Measurements from ENCODE around the gene NPFFR2. TPM values are rescaled to one million over a fixed set of nuclear protein-coding genes. Genes with fewer than 3 reads are reported as not detected.
A peak's percentile ranks its signal among the peaks of the same experiment; 100 is the strongest.

Gene NPFFR2
- total and polyA plus RNA-seq, 2 of the 13 experiments (the other 11 are each of a cell fraction or from before 2014, with no cell fraction given) = not detected

GRCh38 chr4:72171761-72172160, 140.0 kb downstream of the NPFFR2 start:
- no peak overlapping the region for H3K4me2 ChIP-seq (ENCODE audit: low read depth, low read length)
- ATAC-seq (no peak), DNase-seq (ENCODE audit: low spot score) (no peak), FAIRE-seq (no peak)
- H3K36me3 ChIP-seq (replicated peaks in 1 of 2; ENCODE audit: control insufficient read depth in 1 of 2, insufficient read depth in 2 of 2, low read length in 2 of 2) = no peaks in the 10 kb centered on the region
- peaks cover 22% of the 10 kb centered on the region; the same call in 1 of the 2 replicates for H3K9me3 ChIP-seq (ENCODE audit: low read length)
- H2AFZ ChIP-seq (ENCODE audit: low read length) = no peak overlapping the region
- WGBS (ENCODE audit: low lambda C conversion rate) = 0% methylated on average over 1 of the region's 1 CpG
- no peaks in the 10 kb centered on the region for H4K20me1 ChIP-seq (ENCODE audit: insufficient read depth, low read length)
- no peak overlapping the region for H3K27ac ChIP-seq (ENCODE audit: extremely low read length, insufficient read depth, low read length)
- ChIA-PET CTCF (ENCODE audit: low intra/inter-chr PET ratio, low total read pairs) (no interaction called here), POLR2A (no interaction called here)
- TF ChIP-seq ZNF484 (CRISPR knock-in tag; IDR thresholded peaks at IDR 0.05; ENCODE audit: borderline replicate concordance, low read depth) (no peak), ZSCAN12 (CRISPR knock-in tag; IDR thresholded peaks at IDR 0.05) (no peak)
- H3K27me3 ChIP-seq (ENCODE audit: control insufficient read depth in 1 of 2, insufficient read depth in 2 of 2, low read length in 2 of 2) = no peaks in the 10 kb centered on the region
- in situ Hi-C loops (cut with HindIII; ENCODE audit: extremely low pct_ligation_motif_present, low pct_unique_long_range_greater_than_20kb) (no loop called here), intact Hi-C loops (cut with micrococcal nuclease; ENCODE audit: unreplicated experiment) (no loop called here)
- H3K4me3 ChIP-seq (replicated peaks in 1 of 3; ENCODE audit: insufficient read depth in 1 of 3, low read depth in 2 of 3, low read length in 3 of 3) = no peak overlapping the region
- H3K4me1 ChIP-seq (ENCODE audit: insufficient read depth, low read length) = no peaks in the 10 kb centered on the region
- BruUV-seq (replicated peaks) = no TSS peak
- no peaks in the 10 kb centered on the region for H3K79me2 ChIP-seq (ENCODE audit: insufficient read depth, low read length)
- no peak overlapping the region for H3K9ac ChIP-seq (ENCODE audit: insufficient read depth, low read depth, low read length)

- ATAC-seq (no peak), FAIRE-seq (no peak), DNase-seq (ENCODE audit: low spot score) (no peak)
- Histone ChIP-seq H4K20me1 (ENCODE audit: insufficient read depth, low read length) (no peaks in the 10 kb centered on the region), H3K4me1 (ENCODE audit: insufficient read depth, low read length) (no peaks in the 10 kb centered on the region), H3K79me2 (ENCODE audit: insufficient read depth, low read length) (no peaks in the 10 kb centered on the region), H3K9ac (ENCODE audit: insufficient read depth, low read depth, low read length) (no peak overlapping the region), H3K36me3 (replicated peaks in 1 of 2; ENCODE audit: control insufficient read depth in 1 of 2, insufficient read depth in 2 of 2, low read length in 2 of 2) (no peaks in the 10 kb centered on the region), H3K9me3 (ENCODE audit: low read length) (peaks cover 29% of the 10 kb centered on the region; the same call in 1 of the 2 replicates), H2AFZ (ENCODE audit: low read length) (no peak overlapping the region), H3K27ac (ENCODE audit: extremely low read length, insufficient read depth, low read length) (no peak overlapping the region), H3K4me3 (replicated peaks in 1 of 3; ENCODE audit: insufficient read depth in 1 of 3, low read depth in 2 of 3, low read length in 3 of 3) (no peak overlapping the region), H3K27me3 (ENCODE audit: control insufficient read depth in 1 of 2, insufficient read depth in 2 of 2, low read length in 2 of 2) (no peaks in the 10 kb centered on the region), H3K4me2 (ENCODE audit: low read depth, low read length) (no peak overlapping the region)
- intact Hi-C loops (cut with micrococcal nuclease; ENCODE audit: unreplicated experiment) (no loop called here), in situ Hi-C loops (cut with HindIII; ENCODE audit: extremely low pct_ligation_motif_present, low pct_unique_long_range_greater_than_20kb) (no loop called here)
- TF ChIP-seq ATF7 (IDR thresholded peaks at IDR 0.05) (peak; percentile 95), ATF7 (CRISPR knock-in tag; IDR thresholded peaks at IDR 0.05) (no peak), ZNF577 (CRISPR knock-in tag; IDR thresholded peaks at IDR 0.05; ENCODE audit: borderline replicate concordance, low read depth) (no peak)
- BruUV-seq (replicated peaks) = no TSS peak
- 19% methylated on average over 1 of the region's 1 CpG for WGBS (ENCODE audit: low lambda C conversion rate)
- ChIA-PET POLR2A (no interaction called here), CTCF (ENCODE audit: low intra/inter-chr PET ratio, low total read pairs) (no interaction called here)
These were observed 147.5 kb downstream of the NPFFR2 start for GRCh38 chr4:72179342-72179741.
